ENCODE results near the gene NKAIN1.
"Not testable (repeated sequence)": the region's sequence is repeated elsewhere in the genome, so short reads cannot be mapped to it uniquely, and the experiment has no call there.

The NKAIN1 gene

GRCh38 chr1:31198150-31198549, 41.5 kb downstream of the NKAIN1 start:
- H3K27ac ChIP-seq: no peak overlapping the region
- TF ChIP-seq ZFX (IDR thresholded peaks at IDR 0.05): no peak
- TF ChIP-seq, protein P1, sequence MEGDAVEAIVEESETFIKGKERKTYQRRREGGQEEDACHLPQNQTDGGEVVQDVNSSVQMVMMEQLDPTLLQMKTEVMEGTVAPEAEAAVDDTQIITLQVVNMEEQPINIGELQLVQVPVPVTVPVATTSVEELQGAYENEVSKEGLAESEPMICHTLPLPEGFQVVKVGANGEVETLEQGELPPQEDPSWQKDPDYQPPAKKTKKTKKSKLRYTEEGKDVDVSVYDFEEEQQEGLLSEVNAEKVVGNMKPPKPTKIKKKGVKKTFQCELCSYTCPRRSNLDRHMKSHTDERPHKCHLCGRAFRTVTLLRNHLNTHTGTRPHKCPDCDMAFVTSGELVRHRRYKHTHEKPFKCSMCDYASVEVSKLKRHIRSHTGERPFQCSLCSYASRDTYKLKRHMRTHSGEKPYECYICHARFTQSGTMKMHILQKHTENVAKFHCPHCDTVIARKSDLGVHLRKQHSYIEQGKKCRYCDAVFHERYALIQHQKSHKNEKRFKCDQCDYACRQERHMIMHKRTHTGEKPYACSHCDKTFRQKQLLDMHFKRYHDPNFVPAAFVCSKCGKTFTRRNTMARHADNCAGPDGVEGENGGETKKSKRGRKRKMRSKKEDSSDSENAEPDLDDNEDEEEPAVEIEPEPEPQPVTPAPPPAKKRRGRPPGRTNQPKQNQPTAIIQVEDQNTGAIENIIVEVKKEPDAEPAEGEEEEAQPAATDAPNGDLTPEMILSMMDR (conservative IDR thresholded peaks at IDR 0.05): no peak

DNA sequence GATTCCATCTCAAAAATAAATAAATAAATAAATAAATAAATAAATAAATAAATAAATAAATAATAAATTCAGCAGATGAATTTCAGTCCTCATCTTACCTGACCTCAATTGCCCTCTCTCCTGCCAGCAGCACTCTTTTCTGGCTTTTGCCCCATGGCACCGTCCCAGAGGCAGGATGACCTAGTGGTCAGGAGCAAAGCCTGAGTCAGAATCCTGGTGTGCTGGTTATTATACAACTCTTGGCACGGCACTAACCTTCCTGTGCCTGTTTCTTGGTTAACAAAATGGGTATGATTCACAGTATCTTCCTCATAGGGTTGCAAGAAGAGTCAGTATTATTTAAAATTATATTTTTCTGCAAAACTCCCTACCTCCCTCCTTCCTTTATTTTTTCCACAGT, 43.0 kb downstream of the NKAIN1 start:
- no peak overlapping the region for H3K27ac ChIP-seq
- TF ChIP-seq, protein P1 (conservative IDR thresholded peaks at IDR 0.05): no peak
- TF ChIP-seq ZFX (IDR thresholded peaks at IDR 0.05): no peak

DNA sequence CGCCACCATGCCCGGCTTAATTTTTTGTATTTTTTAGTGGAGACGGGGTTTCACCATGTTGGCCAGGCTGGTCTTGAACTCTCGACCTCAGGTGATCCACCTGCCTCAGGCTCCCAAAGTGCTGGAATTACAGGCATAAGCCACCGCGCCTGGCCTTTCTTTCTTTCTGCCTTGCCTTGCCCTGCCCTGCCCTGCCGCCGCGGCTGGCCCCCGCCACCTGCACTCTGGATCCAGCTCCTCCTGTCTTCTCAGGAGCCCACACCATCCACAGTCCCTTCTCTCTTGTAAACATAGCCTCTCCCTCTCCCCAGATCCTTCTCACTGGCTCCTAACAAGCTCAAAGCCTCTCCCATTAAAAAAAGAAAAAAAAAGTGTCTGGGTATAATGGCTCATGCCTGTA, 44.4 kb downstream of the NKAIN1 start:
- not testable (repeated sequence) for H3K27ac ChIP-seq

- TF ChIP-seq, protein P1 (conservative IDR thresholded peaks at IDR 0.05): no peak
- TF ChIP-seq ZFX (IDR thresholded peaks at IDR 0.05): no peak
- no peak overlapping the region for H3K27ac ChIP-seq
These were observed 46.0 kb downstream of the NKAIN1 start for GRCh38 chr1:31193729-31194128.

GRCh38 chr1:31191281-31191680, 48.4 kb downstream of the NKAIN1 start:
- TF ChIP-seq, protein P1 (conservative IDR thresholded peaks at IDR 0.05): no peak
- no peak for TF ChIP-seq ZFX (IDR thresholded peaks at IDR 0.05)
- H3K27ac ChIP-seq: no peak overlapping the region

GRCh38 chr1:31189696-31190674, 49.7 kb downstream of the NKAIN1 start:
- H3K27ac ChIP-seq: no peak overlapping the region
- no peak for TF ChIP-seq ZFX (IDR thresholded peaks at IDR 0.05)
- TF ChIP-seq, protein P1 (conservative IDR thresholded peaks at IDR 0.05): no peak

DNA sequence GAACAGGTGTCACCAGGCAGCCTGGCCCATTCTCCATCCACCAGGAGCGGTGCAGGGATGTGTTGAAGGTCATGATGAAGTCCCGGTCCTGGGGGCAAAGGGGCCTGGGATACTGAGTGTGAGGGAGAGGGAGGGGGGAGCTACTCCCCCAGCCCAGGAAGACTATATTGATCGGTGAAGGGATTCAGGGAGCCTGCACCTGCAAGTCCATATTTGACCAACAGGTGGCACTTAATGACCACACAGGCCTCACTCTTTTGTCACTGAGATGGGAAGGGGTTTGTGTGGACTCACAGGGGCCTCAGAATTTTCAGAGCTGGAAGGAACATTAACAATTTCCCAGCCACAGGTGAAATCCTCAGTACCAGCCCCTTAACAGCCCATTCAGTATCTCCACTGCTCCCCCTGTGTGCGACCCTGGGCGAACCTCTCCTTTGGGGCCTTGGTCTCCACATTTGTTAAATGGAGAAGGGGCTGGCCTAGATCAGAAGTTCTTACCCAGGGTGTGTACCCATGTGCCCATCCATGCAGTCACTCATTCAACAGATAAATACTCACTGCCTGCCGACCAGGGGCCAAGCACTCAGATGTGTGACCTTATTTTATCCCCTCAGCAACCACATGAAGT, 55.6 kb downstream of the NKAIN1 start:
- TF ChIP-seq ZFX (IDR thresholded peaks at IDR 0.05): no peak
- TF ChIP-seq, protein P1 (conservative IDR thresholded peaks at IDR 0.05): peak; percentile 95
- no peak overlapping the region for H3K27ac ChIP-seq

Data from C4-2B (cell line).